ENCODE results near the gene FIBP. TPM values are rescaled to one million over a fixed set of nuclear protein-coding genes. Genes with fewer than 3 reads are reported as not detected.
A peak's percentile ranks its signal among the peaks of the same experiment; 100 is the strongest.

FIBP gene
- total RNA-seq = 88.5 and 105 TPM in 2 replicates
- 162 and 210 TPM in 2 replicates for polyA plus RNA-seq
- polyA plus RNA-seq (2011; cell fraction: cytosol; rRNA removed) = 118 and 132 TPM in 2 replicates
- 84.3 and 107 TPM in 2 replicates for polyA plus RNA-seq (2011; cell fraction: nucleus; rRNA removed)
- 120 and 137 TPM in 2 replicates for polyA plus RNA-seq (2012)
- 97.2 and 126 TPM in 2 replicates for polyA minus RNA-seq
- 180 TPM for polyA minus RNA-seq (2011; cell fraction: cytosol; rRNA and poly(A)+ RNA removed)
- 40.7 and 42.2 TPM in 2 replicates for polyA minus RNA-seq (2011; cell fraction: nucleus; rRNA and poly(A)+ RNA removed)
- percentile 72 among the genes with signal in this experiment for Bru-seq, nascent RNA
- BruChase-seq, experiment 1, labeled RNA remaining after a 6-hour chase = percentile 72 among the genes with signal in this experiment
- percentile 67 among the genes with signal in this experiment for BruChase-seq, experiment 2, labeled RNA remaining after a 2-hour chase
- long read RNA-seq, transcript FIBP-201 (10 exons, 1,261 nt) = minor isoform, 36 of 379 reads
- long read RNA-seq, transcript FIBP-202 (10 exons, 1,248 nt) = major isoform, 294 of 379 reads
- long read RNA-seq, transcript FIBP-211 (9 exons, 1,010 nt) = minor isoform, 6 of 379 reads
- long read RNA-seq, partial matches to known transcripts = 18 of 379 reads
- long read RNA-seq, other reads (novel, unspliced or antisense) = 25 of 379 reads

DNA sequence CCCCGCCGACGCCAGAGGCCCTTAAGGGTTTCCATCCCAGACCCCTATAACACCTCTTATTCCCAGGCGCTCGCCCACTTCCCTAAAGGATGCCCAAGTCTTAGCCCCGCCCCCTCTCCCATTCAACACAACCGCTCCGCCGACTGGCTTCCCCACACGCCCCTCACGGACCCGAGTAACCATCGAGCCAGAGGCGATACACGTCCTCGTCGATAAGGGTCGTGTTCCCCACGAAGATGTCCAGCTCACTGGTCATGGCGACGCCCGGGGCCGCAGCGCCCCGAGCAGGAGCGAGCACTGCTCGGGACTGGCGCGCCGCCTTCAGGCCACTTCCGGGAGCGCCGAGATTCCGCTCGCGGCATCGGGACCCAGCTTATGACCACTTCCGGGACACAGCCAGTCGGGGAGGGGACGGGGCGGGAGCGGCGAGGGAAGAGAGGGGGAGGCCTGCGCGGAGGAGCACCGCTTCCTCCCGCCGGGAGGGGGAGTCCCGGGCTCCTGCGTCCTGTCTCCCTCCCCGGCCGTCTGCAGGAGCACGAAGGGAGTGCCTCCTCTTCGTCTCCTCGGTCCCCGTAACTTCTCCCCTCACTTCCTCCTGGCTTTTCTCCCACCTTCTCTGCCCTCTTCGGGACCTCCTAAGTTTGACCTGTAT is at the start of gene FIBP:
Gene FIBP, minus strand, starts transcription at position 309 of the 652 bp plus-strand sequence. Its CDS starts 53 bp downstream, at position 256.
- Histone ChIP-seq H4K20me1 (replicated peaks; ENCODE audit: control insufficient read depth, extremely low read depth, insufficient read depth, low read length) (no peaks in the 10 kb centered on the region), H3K4me3 (replicated peaks in 1 of 3; ENCODE audit: insufficient read depth in 1 of 3, low read depth in 1 of 3, low read length in 3 of 3) (peak within 1 kb of the TSS; percentile 34 to 66 (median 64)), H3K4me2 (ENCODE audit: insufficient read depth, low read length) (peak within 1 kb of the TSS; percentile 62), H3K9ac (replicated peaks; ENCODE audit: extremely low read depth, insufficient read depth, low read length) (peak within 1 kb of the TSS; percentile 71), H3K27me3 (ENCODE audit: control insufficient read depth in 2 of 2, insufficient read depth in 2 of 2, low read length in 2 of 2) (no peaks in the 10 kb centered on the region), H3K36me3 (ENCODE audit: control insufficient read depth in 2 of 2, extremely low read depth in 1 of 2, insufficient read depth in 2 of 2, low read length in 2 of 2) (peaks cover 4 to 19% of the 10 kb centered on the region in 2 experiments), H2AFZ (ENCODE audit: low read depth, low read length) (peak within 1 kb of the TSS; percentile 40), H3K4me1 (ENCODE audit: control insufficient read depth, extremely low read depth, insufficient read depth, low read length) (peaks cover 43% of the 10 kb centered on the region), H3K9me3 (replicated peaks; ENCODE audit: control insufficient read depth, insufficient read depth, low read length) (no peaks in the 10 kb centered on the region), H3K79me2 (ENCODE audit: control insufficient read depth, insufficient read depth, low read length) (peaks cover 37% of the 10 kb centered on the region), H3K27ac (ENCODE audit: insufficient read depth, low read depth, low read length) (peak within 1 kb of the TSS; percentile 99), H3K9me1 (replicated peaks; ENCODE audit: control insufficient read depth, extremely low read depth, insufficient read depth, low read length) (no peaks in the 10 kb centered on the region)
- dilution Hi-C loops (cut with MboI; ENCODE audit: extremely low pct_ligation_motif_present, low sequenced_read_pairs) = no loop called here
- ChIA-PET CTCF (interaction anchor here (0.6 to 6.7 kb wide), 45 partner anchors 9 to 1116 kb away, joined by 3 to 75 read pairs (median 5); partner anchors contain the start of genes AP5B1, BANF1, C11orf68 and CFL1), POLR2A (interaction anchor here (0.6 to 6.7 kb wide), 8 partner anchors 10 to 193 kb away, joined by 3 to 67 read pairs (median 4); partner anchors contain the start of genes CFL1, FOSL1 and MUS81)
- BruUV-seq (replicated peaks) = no TSS peak
- DNase-seq (ENCODE audit: low read depth, low spot score) (peak; percentile 97), FAIRE-seq (peak; percentile 98)
- intact Hi-C loops (cut with micrococcal nuclease) = loop anchor here (1.0 to 5.0 kb wide), 7 partner anchors 15 to 177 kb away; partner anchors contain the start of genes C11orf68, DRAP1, EFEMP2 and MUS81
- TF ChIP-seq FOS (IDR thresholded peaks at IDR 0.05; ENCODE audit: borderline replicate concordance, insufficient read depth, low read length) (no peak), POLR2A (IDR thresholded peaks at IDR 0.05; ENCODE audit: low read depth, low read length) (peak; percentile 99), POLR2AphosphoS5 (IDR thresholded peaks at IDR 0.05; ENCODE audit: insufficient read depth, low read depth, low read length) (peak; percentile 99), EZH2 (IDR thresholded peaks at IDR 0.05; ENCODE audit: borderline replicate concordance, low read depth, low read length, severe bottlenecking) (no peak), MYC (IDR thresholded peaks at IDR 0.05; ENCODE audit: low read depth, low read length) (no peak), GATA2 (IDR thresholded peaks at IDR 0.05; ENCODE audit: insufficient read depth, insufficient read length, low read depth, low read length) (no peak), JUN (IDR thresholded peaks at IDR 0.05; ENCODE audit: borderline replicate concordance, insufficient read depth, insufficient read length, low read depth) (no peak)
- TF ChIP-seq, protein P1, sequence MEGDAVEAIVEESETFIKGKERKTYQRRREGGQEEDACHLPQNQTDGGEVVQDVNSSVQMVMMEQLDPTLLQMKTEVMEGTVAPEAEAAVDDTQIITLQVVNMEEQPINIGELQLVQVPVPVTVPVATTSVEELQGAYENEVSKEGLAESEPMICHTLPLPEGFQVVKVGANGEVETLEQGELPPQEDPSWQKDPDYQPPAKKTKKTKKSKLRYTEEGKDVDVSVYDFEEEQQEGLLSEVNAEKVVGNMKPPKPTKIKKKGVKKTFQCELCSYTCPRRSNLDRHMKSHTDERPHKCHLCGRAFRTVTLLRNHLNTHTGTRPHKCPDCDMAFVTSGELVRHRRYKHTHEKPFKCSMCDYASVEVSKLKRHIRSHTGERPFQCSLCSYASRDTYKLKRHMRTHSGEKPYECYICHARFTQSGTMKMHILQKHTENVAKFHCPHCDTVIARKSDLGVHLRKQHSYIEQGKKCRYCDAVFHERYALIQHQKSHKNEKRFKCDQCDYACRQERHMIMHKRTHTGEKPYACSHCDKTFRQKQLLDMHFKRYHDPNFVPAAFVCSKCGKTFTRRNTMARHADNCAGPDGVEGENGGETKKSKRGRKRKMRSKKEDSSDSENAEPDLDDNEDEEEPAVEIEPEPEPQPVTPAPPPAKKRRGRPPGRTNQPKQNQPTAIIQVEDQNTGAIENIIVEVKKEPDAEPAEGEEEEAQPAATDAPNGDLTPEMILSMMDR (IDR thresholded peaks at IDR 0.05; ENCODE audit: extremely low read depth in 1 of 2, insufficient read depth in 1 of 2, low read depth in 1 of 2, low read length in 2 of 2) = peak; percentile 80 to 91
- TF ChIP-seq, protein P2, sequence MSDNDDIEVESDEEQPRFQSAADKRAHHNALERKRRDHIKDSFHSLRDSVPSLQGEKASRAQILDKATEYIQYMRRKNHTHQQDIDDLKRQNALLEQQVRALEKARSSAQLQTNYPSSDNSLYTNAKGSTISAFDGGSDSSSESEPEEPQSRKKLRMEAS (IDR thresholded peaks at IDR 0.05; ENCODE audit: insufficient read depth, insufficient read length) = no peak
